ENCODE results near the gene YLPM1. TPM values are rescaled to one million over a fixed set of nuclear protein-coding genes. Genes with fewer than 3 reads are reported as not detected.

Gene YLPM1
- total RNA-seq, 1 donor from 2014 or later = 55.9 TPM

GRCh38 chr14:74785056-74785613 is 22.0 kb downstream of the YLPM1 start:
- Histone ChIP-seq H3K27ac (no peak overlapping the region), H3K4me3 (no peak overlapping the region), H3F3A (ENCODE audit: low read depth) (peaks cover 6% of the 10 kb centered on the region), H4K20me1 (ENCODE audit: low read depth) (peaks cover 23% of the 10 kb centered on the region), H2AFZ (replicated peaks) (no peak overlapping the region), H3K9me3 (ENCODE audit: low read depth) (no peaks in the 10 kb centered on the region), H3K9ac (no peak overlapping the region), H3K4me1 (no peaks in the 10 kb centered on the region), H3K4me2 (no peak overlapping the region), H3K79me2 (ENCODE audit: low read depth) (peaks cover 63% of the 10 kb centered on the region), H3K27me3 (no peaks in the 10 kb centered on the region), H3K36me3 (peaks cover 19% of the 10 kb centered on the region)
- Mint-ChIP-seq H3K4me3 (no peak overlapping the region), H3K9me3 (no peaks in the 10 kb centered on the region), H3K27ac (no peak overlapping the region), H3K36me3 (peaks cover 42% of the 10 kb centered on the region), H3K27me3 (ENCODE audit: insufficient read depth, low read depth) (peaks cover 2% of the 10 kb centered on the region), H3K4me1 (no peaks in the 10 kb centered on the region)
- no peak for DNase-seq (ENCODE audit: low spot score)
- TF ChIP-seq CTCF (IDR thresholded peaks at IDR 0.05) (no peak), EZH2 (IDR thresholded peaks at IDR 0.05) (no peak), EZH2phosphoT487 (IDR thresholded peaks at IDR 0.05) (no peak)

- Histone ChIP-seq H3F3A (ENCODE audit: low read depth) (peaks cover 6% of the 10 kb centered on the region), H3K4me2 (no peak overlapping the region), H3K36me3 (peaks cover 10% of the 10 kb centered on the region), H3K79me2 (ENCODE audit: low read depth) (peaks cover 80% of the 10 kb centered on the region), H3K9me3 (ENCODE audit: low read depth) (no peaks in the 10 kb centered on the region), H3K4me1 (no peaks in the 10 kb centered on the region), H3K4me3 (no peak overlapping the region), H3K27ac (no peak overlapping the region), H2AFZ (replicated peaks) (no peak overlapping the region), H3K9ac (no peak overlapping the region), H3K27me3 (no peaks in the 10 kb centered on the region), H4K20me1 (ENCODE audit: low read depth) (peaks cover 37% of the 10 kb centered on the region)
- Mint-ChIP-seq H3K27me3 (ENCODE audit: insufficient read depth, low read depth) (no peaks in the 10 kb centered on the region), H3K36me3 (peaks cover 33% of the 10 kb centered on the region), H3K27ac (no peak overlapping the region), H3K4me1 (no peaks in the 10 kb centered on the region), H3K4me3 (no peak overlapping the region), H3K9me3 (no peaks in the 10 kb centered on the region)
- DNase-seq (ENCODE audit: low spot score) = no peak
- TF ChIP-seq CTCF (IDR thresholded peaks at IDR 0.05) = no peak
- TF ChIP-seq EZH2 (IDR thresholded peaks at IDR 0.05) = no peak
- TF ChIP-seq EZH2phosphoT487 (IDR thresholded peaks at IDR 0.05) = no peak
Measured at GRCh38 chr14:74786796-74787315, 23.7 kb downstream of the YLPM1 start.

- Mint-ChIP-seq H3K27me3 (ENCODE audit: insufficient read depth, low read depth) (no peaks in the 10 kb centered on the region), H3K4me1 (no peaks in the 10 kb centered on the region), H3K4me3 (no peak overlapping the region), H3K36me3 (peaks cover 22% of the 10 kb centered on the region), H3K9me3 (no peaks in the 10 kb centered on the region), H3K27ac (no peak overlapping the region)
- no peak for TF ChIP-seq EZH2phosphoT487 (IDR thresholded peaks at IDR 0.05)
- TF ChIP-seq EZH2 (IDR thresholded peaks at IDR 0.05) = no peak
- no peak for TF ChIP-seq CTCF (IDR thresholded peaks at IDR 0.05)
- Histone ChIP-seq H4K20me1 (ENCODE audit: low read depth) (peaks cover 44% of the 10 kb centered on the region), H3K4me3 (no peak overlapping the region), H3F3A (ENCODE audit: low read depth) (no peaks in the 10 kb centered on the region), H3K36me3 (no peaks in the 10 kb centered on the region), H3K9me3 (ENCODE audit: low read depth) (no peaks in the 10 kb centered on the region), H3K4me2 (no peak overlapping the region), H3K27me3 (no peaks in the 10 kb centered on the region), H3K79me2 (ENCODE audit: low read depth) (peaks cover 90% of the 10 kb centered on the region), H3K27ac (no peak overlapping the region), H3K4me1 (no peaks in the 10 kb centered on the region), H3K9ac (no peak overlapping the region), H2AFZ (replicated peaks) (no peak overlapping the region)
- no peak for DNase-seq (ENCODE audit: low spot score)
Measured at GRCh38 chr14:74792249-74793039, 29.3 kb downstream of the YLPM1 start.

All from neural progenitor cell (in vitro differentiated cells).